WTC11 (cell line): ENCODE data around the gene PCNA.

Source experiments
- AFF4 ChIP-seq: sonication (generic); formaldehyde crosslinking; IDR thresholded peaks from 2 replicates; pipeline ENCODE4 v1.8.1; 2023; ENCODE audit warnings: mild to moderate bottlenecking, missing genetic modification reagents, borderline replicate concordance
- ARID4B ChIP-seq: sonication (generic); formaldehyde crosslinking; IDR thresholded peaks from 2 replicates; pipeline ENCODE4 v1.8.0; 2023; ENCODE audit warnings: missing genetic modification reagents, mild to moderate bottlenecking, borderline replicate concordance
- CREB1 ChIP-seq: sonication (generic); formaldehyde crosslinking; IDR thresholded peaks from 2 replicates; pipeline ENCODE4 v1.8.0; 2023; ENCODE audit warnings: mild to moderate bottlenecking, missing genetic modification reagents
- CTCF ChIP-seq: fragments of 200-600 bp; IDR thresholded peaks from 2 replicates; pipeline ENCODE4 v1.8.0; 2022; ENCODE audit warnings: antibody characterized with exemption
- E2F1 ChIP-seq: sonication (generic); formaldehyde crosslinking; IDR thresholded peaks from 2 replicates; pipeline ENCODE4 v1.8.0; 2022; ENCODE audit warnings: mild to moderate bottlenecking, missing genetic modification reagents
- MLX ChIP-seq: sonication (generic); formaldehyde crosslinking; IDR thresholded peaks from 2 replicates; pipeline ENCODE4 v1.8.1; 2023; ENCODE audit warnings: mild to moderate bottlenecking, missing genetic modification reagents, moderate library complexity
- NFE2L1 ChIP-seq: sonication (generic); formaldehyde crosslinking; IDR thresholded peaks from 2 replicates; pipeline ENCODE4 v1.8.1; 2023; ENCODE audit warnings: missing genetic modification reagents
- NFYB ChIP-seq: sonication (generic); formaldehyde crosslinking; conservative IDR thresholded peaks from 2 replicates; pipeline ENCODE4 v1.8.0; 2022; ENCODE audit warnings: low read depth, missing genetic modification reagents
- SMAD4 ChIP-seq: sonication (generic); formaldehyde crosslinking; IDR thresholded peaks from 2 replicates; pipeline ENCODE4 v1.8.0; 2022; ENCODE audit warnings: mild to moderate bottlenecking, missing genetic modification reagents
- ZBTB43 ChIP-seq: sonication (generic); formaldehyde crosslinking; IDR thresholded peaks from 2 replicates; pipeline ENCODE4 v1.8.1; 2023; ENCODE audit warnings: mild to moderate bottlenecking, missing genetic modification reagents
- ZNF423 ChIP-seq: fragments of 250-450 bp; sonication (Bioruptor Pico); IDR thresholded peaks from 2 replicates; pipeline ENCODE4 v2.1.2; 2022; ENCODE audit warnings: mild to moderate bottlenecking, moderate library complexity

- TF ChIP-seq CTCF (no peak), NFYB (no peak), E2F1 (CRISPR knock-in tag) (no peak), MLX (CRISPR knock-in tag) (no peak), ZNF423 (CRISPR knock-in tag) (no peak), ARID4B (CRISPR knock-in tag) (no peak), CREB1 (CRISPR knock-in tag) (no peak), AFF4 (CRISPR knock-in tag) (no peak), ZBTB43 (CRISPR knock-in tag) (no peak), NFE2L1 (no peak), SMAD4 (CRISPR knock-in tag) (no peak)
These were observed 23.8 kb downstream of the PCNA start for GRCh38 chr20:5095931-5096330.
